Measurements from ENCODE around the gene VPS29. TPM values are rescaled to one million over a fixed set of nuclear protein-coding genes. Genes with fewer than 3 reads are reported as not detected.

The VPS29 gene
- total and polyA plus RNA-seq, 2 of the 4 experiments (the other 2 are of a cell fraction), result 122 to 150 TPM

DNA sequence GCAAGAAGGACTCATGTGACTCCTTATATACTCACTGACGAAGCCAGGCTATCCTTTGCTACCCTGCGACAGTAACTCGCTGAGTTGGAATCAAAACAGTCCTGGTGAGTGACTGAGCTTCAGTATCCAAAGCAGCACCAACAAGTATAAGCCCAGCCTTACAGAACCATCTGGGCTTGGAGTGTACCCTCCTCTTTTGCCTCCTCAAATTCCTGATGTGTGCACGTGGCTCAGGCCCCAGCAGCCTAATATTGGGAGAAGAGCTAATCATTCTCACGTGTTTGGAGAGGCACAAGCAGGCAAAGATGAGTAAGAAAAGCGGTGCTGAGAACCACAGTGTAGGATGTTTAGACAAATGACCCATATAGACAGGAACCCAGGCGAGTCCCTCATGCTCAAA, 46.8 kb upstream of the VPS29 start:
- BruUV-seq (replicated peaks), result no TSS peak
- Histone ChIP-seq H2AK9ac (replicated peaks; ENCODE audit: low read depth, low read length, poor library complexity) (no peak overlapping the region), H2BK120ac (ENCODE audit: low read depth, low read length) (peak overlapping the region; percentile 35; the same call in 1 of the 2 replicates), H3K27me3 (ENCODE audit: control insufficient read depth, insufficient read depth, low read length) (no peaks in the 10 kb centered on the region), H4K91ac (ENCODE audit: insufficient read depth, low read depth, low read length) (no peak overlapping the region), H3K18ac (ENCODE audit: low read depth, low read length) (no peak overlapping the region), H2BK20ac (ENCODE audit: low read depth, low read length) (peak overlapping the region; percentile 38; the same call in 1 of the 2 replicates), H3K4me2 (ENCODE audit: low read depth, low read length) (no peak overlapping the region), H3K4ac (ENCODE audit: low read depth, low read length) (peak overlapping the region; percentile 30; the same call in 1 of the 2 replicates), H2BK5ac (ENCODE audit: low read depth, low read length, poor library complexity, severe bottlenecking) (no peak overlapping the region), H3K9me3 (ENCODE audit: control insufficient read depth, insufficient read depth, low read length) (no peaks in the 10 kb centered on the region), H3K4me3 (ENCODE audit: insufficient read depth, low read depth, low read length) (no peak overlapping the region), H3K9me1 (ENCODE audit: insufficient read depth, low read length) (peaks cover 17% of the 10 kb centered on the region), H4K20me1 (ENCODE audit: insufficient read depth, low read length) (peaks cover 24% of the 10 kb centered on the region), H4K8ac (ENCODE audit: low read depth in 2 of 2, low read length in 2 of 2) (no peak overlapping the region), H4K5ac (ENCODE audit: low read depth, low read length) (no peak overlapping the region), H3K36me3 (ENCODE audit: control insufficient read depth, insufficient read depth, low read length) (no peaks in the 10 kb centered on the region; the same call in 1 of the 2 replicates), H2BK15ac (ENCODE audit: low read depth, low read length) (peak overlapping the region; percentile 6; the same call in 1 of the 3 replicates), H3K14ac (replicated peaks; ENCODE audit: low read depth, low read length) (peak overlapping the region; percentile 30), H2AK5ac (ENCODE audit: low read depth, low read length) (peak overlapping the region; percentile 60), H3K79me1 (ENCODE audit: low read depth in 1 of 2, low read length in 2 of 2) (peaks cover 10 to 63% of the 10 kb centered on the region in 2 experiments; a peak in 3 of 4 replicates), H3K23ac (ENCODE audit: low read depth, low read length) (peak overlapping the region; percentile 18), H3K9ac (ENCODE audit: low read depth, low read length) (no peak overlapping the region), H3K4me1 (ENCODE audit: control insufficient read depth, insufficient read depth, low read length) (peaks cover 18% of the 10 kb centered on the region), H2AFZ (replicated peaks; ENCODE audit: low read length, poor library complexity) (peak overlapping the region; percentile 9), H3K56ac (ENCODE audit: extremely low read depth, insufficient read depth, low read length) (no peak overlapping the region), H3K27ac (ENCODE audit: insufficient read depth, low read length) (peak overlapping the region; percentile 1; the same call in 1 of the 2 replicates)
- dilution Hi-C loops (cut with HindIII; ENCODE audit: low sequenced_read_pairs, unreplicated experiment) (no loop called here), intact Hi-C loops (cut with micrococcal nuclease) (loop anchor here (5.0 kb wide), 1 partner anchor 34 kb away; the partner anchor contains the start of gene PPTC7), in situ Hi-C loops (cut with MboI; ENCODE audit: low sequenced_read_pairs) (no loop called here)
- ChIA-PET CTCF (interaction anchor here (0.6 to 1.0 kb wide), 3 partner anchors 33 to 80 kb away, joined by 3 to 5 read pairs (median 5); partner anchors contain the start of gene FAM216A), POLR2A (ENCODE audit: unreplicated experiment) (interaction anchor here (0.5 to 0.7 kb wide), 2 partner anchors 11 to 118 kb away, joined by 4 to 5 read pairs; no protein-coding TSS in a partner anchor)
- 50% methylated on average over 5 of the region's 7 CpGs; no CpG with 5 or more reads in 1 of the 2 experiments for whole genome bisulfite sequencing, 2 experiments (ENCODE audit: extremely low coverage in 2 of 2, insufficient read length in 1 of 2)
- DNase-seq, result peak; percentile 79
- TF ChIP-seq POLR2A (IDR thresholded peaks at IDR 0.05; ENCODE audit: low read depth, low read length) (no peak), RFX5 (IDR thresholded peaks at IDR 0.05; ENCODE audit: low read depth, low read length) (no peak), NFE2L2 (IDR thresholded peaks at IDR 0.05; ENCODE audit: low read depth, low read length) (no peak), MAFK (IDR thresholded peaks at IDR 0.05; ENCODE audit: low read depth, low read length) (no peak), RAD21 (IDR thresholded peaks at IDR 0.05; ENCODE audit: low read length) (no peak), MAZ (IDR thresholded peaks at IDR 0.05; ENCODE audit: borderline replicate concordance, low read depth, low read length) (no peak), SMC3 (IDR thresholded peaks at IDR 0.05; ENCODE audit: low read depth, low read length) (no peak), MXI1 (IDR thresholded peaks at IDR 0.05; ENCODE audit: borderline replicate concordance, low read depth, low read length) (peak; percentile 71; the same call in 1 of the 2 replicates), FOS (IDR thresholded peaks at IDR 0.05; ENCODE audit: low read depth, low read length) (no peak), CEBPB (IDR thresholded peaks at IDR 0.05; ENCODE audit: low read depth, low read length) (no peak), RCOR1 (IDR thresholded peaks at IDR 0.05; ENCODE audit: insufficient replicate concordance, low read length) (no peak), CHD1 (IDR thresholded peaks at IDR 0.05; ENCODE audit: low read depth, low read length) (no peak), BHLHE40 (IDR thresholded peaks at IDR 0.05; ENCODE audit: low read depth, low read length) (peak; percentile 95)
- TF ChIP-seq, protein P1, sequence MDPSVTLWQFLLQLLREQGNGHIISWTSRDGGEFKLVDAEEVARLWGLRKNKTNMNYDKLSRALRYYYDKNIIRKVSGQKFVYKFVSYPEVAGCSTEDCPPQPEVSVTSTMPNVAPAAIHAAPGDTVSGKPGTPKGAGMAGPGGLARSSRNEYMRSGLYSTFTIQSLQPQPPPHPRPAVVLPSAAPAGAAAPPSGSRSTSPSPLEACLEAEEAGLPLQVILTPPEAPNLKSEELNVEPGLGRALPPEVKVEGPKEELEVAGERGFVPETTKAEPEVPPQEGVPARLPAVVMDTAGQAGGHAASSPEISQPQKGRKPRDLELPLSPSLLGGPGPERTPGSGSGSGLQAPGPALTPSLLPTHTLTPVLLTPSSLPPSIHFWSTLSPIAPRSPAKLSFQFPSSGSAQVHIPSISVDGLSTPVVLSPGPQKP (IDR thresholded peaks at IDR 0.05; ENCODE audit: borderline replicate concordance, low read depth, low read length), result no peak
- TF ChIP-seq, protein P2, sequence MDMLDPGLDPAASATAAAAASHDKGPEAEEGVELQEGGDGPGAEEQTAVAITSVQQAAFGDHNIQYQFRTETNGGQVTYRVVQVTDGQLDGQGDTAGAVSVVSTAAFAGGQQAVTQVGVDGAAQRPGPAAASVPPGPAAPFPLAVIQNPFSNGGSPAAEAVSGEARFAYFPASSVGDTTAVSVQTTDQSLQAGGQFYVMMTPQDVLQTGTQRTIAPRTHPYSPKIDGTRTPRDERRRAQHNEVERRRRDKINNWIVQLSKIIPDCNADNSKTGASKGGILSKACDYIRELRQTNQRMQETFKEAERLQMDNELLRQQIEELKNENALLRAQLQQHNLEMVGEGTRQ (IDR thresholded peaks at IDR 0.05; ENCODE audit: low read depth, low read length), result peak; percentile 68
- TF ChIP-seq, protein P3, sequence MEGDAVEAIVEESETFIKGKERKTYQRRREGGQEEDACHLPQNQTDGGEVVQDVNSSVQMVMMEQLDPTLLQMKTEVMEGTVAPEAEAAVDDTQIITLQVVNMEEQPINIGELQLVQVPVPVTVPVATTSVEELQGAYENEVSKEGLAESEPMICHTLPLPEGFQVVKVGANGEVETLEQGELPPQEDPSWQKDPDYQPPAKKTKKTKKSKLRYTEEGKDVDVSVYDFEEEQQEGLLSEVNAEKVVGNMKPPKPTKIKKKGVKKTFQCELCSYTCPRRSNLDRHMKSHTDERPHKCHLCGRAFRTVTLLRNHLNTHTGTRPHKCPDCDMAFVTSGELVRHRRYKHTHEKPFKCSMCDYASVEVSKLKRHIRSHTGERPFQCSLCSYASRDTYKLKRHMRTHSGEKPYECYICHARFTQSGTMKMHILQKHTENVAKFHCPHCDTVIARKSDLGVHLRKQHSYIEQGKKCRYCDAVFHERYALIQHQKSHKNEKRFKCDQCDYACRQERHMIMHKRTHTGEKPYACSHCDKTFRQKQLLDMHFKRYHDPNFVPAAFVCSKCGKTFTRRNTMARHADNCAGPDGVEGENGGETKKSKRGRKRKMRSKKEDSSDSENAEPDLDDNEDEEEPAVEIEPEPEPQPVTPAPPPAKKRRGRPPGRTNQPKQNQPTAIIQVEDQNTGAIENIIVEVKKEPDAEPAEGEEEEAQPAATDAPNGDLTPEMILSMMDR (conservative IDR thresholded peaks at IDR 0.05; ENCODE audit: low read depth, low read length), result no peak
- ATAC-seq (ENCODE audit: low read depth), result peak; percentile 47

All from IMR-90 (cell line).